Prostate gland (tissue), 2 donors: ENCODE measurements around the gene ORAI3. TPM values are rescaled to one million over a fixed set of nuclear protein-coding genes. Genes with fewer than 3 reads are reported as not detected.
"Not testable (repeated sequence)": the region's sequence is repeated elsewhere in the genome, so short reads cannot be mapped to it uniquely, and the experiment has no call there.

Source experiments
- DNase-seq: peaks from one replicate; pipeline ENCODE4 v3.0.0-alpha.2; 2019; ENCODE audit warnings: low spot score
- H3K27ac ChIP-seq, 2 donors: fragments of 200-600 bp; sonication (generic); 2 replicates each; pipeline ENCODE4 v1.5.1; 2017 to 2019
- H3K27me3 ChIP-seq: fragments of 200-600 bp; sonication (generic); replicated peaks from 2 replicates; pipeline ENCODE4 v1.5.1; 2019; ENCODE audit not compliant: insufficient read depth
- H3K36me3 ChIP-seq, 2 donors: fragments of 200-600 bp; sonication (generic); 1 replicate in 1 of 2; 2 replicates in 1 of 2; pipeline versions ENCODE4 v1.5.1 to v1.8.1; 2017 to 2019
- H3K4me1 ChIP-seq: fragments of 200-600 bp; sonication (generic); replicated peaks from 2 replicates; pipeline ENCODE4 v1.5.1; 2019
- H3K4me3 ChIP-seq, 2 donors: fragments of 200-600 bp; sonication (generic); 2 replicates each; pipeline ENCODE4 v1.5.1; 2017 to 2019
- H3K9me3 ChIP-seq: fragments of 200-600 bp; sonication (generic); 2 replicates; pipeline ENCODE4 v1.5.1; 2017
- POLR2A ChIP-seq: fragments of 450-650 bp; IDR thresholded peaks from one replicate; pipeline ENCODE4 v1.6.1; 2016; ENCODE audit warnings: antibody characterized with exemption, mild to moderate bottlenecking
- POLR2AphosphoS5 ChIP-seq: sonication (generic); formaldehyde crosslinking; IDR thresholded peaks from one replicate; pipeline ENCODE4 v1.6.1; 2017; ENCODE audit warnings: antibody characterized with exemption
- WGBS: methylation state at CpG from one replicate; pipeline ENCODE4 v1.1.5; 2018; 5-methylcytosine and 5-hydroxymethylcytosine counted together
- intact Hi-C: fragments of 100-400 bp; cut with DNase I; formaldehyde crosslinking; loops from one replicate; pipeline ENCODE4 v1.14.2; 2022
- total RNA-seq, 2 donors: library from RNA; depleted of rRNA; stranded (reverse); fragments of >200 nt; gene quantifications; one replicate each; pipeline ENCODE4 v1.1.0, GENCODE V29; 2016
- TF ChIP-seq, protein P1 (sequence below), 4 experiments: fragments of 200-600 bp in 2 of 4; fragments of 450-650 bp in 2 of 4; sonication (generic) in 2 of 4; IDR thresholded peaks; 1 replicate in 3 of 4; 2 replicates in 1 of 4; pipeline ENCODE4 v1.5.1; 2016 to 2019; ENCODE audit warnings: antibody characterized with exemption in 4 of 4, mild to moderate bottlenecking in 2 of 4, moderate library complexity in 2 of 4

ORAI3 gene
- total RNA-seq, 2 donors from 2014 or later, result 74.6 to 114 TPM

DNA sequence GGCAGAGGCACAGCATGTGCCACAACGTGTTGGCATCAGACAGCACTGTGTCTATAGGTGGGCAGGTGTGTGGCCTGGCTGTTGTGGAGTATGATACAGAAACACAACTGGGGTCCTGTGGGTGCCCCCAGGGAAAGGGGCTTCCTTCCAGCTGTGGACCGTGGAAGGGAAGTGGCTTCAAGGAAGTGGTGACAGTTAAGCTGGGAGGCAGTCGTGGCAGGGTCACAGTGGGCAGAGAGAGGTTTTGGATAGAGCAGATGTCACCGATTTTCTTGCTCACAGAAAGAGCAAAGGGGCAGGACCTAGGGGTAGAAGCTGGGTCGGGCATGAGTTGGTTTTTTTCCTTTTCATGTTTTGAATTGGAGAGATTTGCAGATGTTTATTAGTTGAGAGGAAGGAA is 11.2 kb upstream of the ORAI3 start:
- Histone ChIP-seq H3K27me3 (no peaks in the 10 kb centered on the region), H3K4me3 (no peak overlapping the region), H3K27ac (no peak overlapping the region), H3K36me3 (no peaks in the 10 kb centered on the region), H3K9me3 (no peaks in the 10 kb centered on the region), H3K4me1 (no peaks in the 10 kb centered on the region)
- TF ChIP-seq POLR2A (no peak), POLR2AphosphoS5 (no peak)
- TF ChIP-seq, protein P1, sequence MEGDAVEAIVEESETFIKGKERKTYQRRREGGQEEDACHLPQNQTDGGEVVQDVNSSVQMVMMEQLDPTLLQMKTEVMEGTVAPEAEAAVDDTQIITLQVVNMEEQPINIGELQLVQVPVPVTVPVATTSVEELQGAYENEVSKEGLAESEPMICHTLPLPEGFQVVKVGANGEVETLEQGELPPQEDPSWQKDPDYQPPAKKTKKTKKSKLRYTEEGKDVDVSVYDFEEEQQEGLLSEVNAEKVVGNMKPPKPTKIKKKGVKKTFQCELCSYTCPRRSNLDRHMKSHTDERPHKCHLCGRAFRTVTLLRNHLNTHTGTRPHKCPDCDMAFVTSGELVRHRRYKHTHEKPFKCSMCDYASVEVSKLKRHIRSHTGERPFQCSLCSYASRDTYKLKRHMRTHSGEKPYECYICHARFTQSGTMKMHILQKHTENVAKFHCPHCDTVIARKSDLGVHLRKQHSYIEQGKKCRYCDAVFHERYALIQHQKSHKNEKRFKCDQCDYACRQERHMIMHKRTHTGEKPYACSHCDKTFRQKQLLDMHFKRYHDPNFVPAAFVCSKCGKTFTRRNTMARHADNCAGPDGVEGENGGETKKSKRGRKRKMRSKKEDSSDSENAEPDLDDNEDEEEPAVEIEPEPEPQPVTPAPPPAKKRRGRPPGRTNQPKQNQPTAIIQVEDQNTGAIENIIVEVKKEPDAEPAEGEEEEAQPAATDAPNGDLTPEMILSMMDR (IDR thresholded peaks at IDR 0.05), result no peak
- intact Hi-C loops, result no loop called here
- WGBS, result 67% methylated on average over 5 of the region's 5 CpGs
- no peak for DNase-seq

DNA sequence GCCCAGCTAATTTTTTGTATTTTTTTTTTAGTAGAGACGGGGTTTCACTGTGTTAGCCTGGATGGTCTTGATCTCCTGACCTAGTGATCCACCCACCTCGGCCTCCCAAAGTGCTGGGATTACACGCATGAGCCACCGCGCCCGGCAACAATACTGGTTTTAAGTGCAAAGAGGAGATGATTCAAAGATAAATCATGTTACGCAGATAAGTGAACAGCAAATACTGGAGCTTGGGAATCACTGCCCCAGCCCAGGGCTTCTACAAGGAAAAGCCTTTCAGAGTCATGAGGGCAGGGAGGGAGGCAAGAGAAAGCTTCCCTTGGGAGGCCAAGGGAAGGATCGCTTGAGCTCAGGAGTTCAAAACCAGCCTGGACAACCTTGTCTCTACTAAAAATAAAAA is 9.3 kb upstream of the ORAI3 start:
- H3K27ac ChIP-seq, H3K4me3 ChIP-seq, H3K4me1 ChIP-seq, DNase-seq, H3K9me3 ChIP-seq, H3K36me3 ChIP-seq, intact Hi-C loops, H3K27me3 ChIP-seq: not testable (repeated sequence)
- 91% methylated on average over 8 of the region's 8 CpGs for WGBS

DNA sequence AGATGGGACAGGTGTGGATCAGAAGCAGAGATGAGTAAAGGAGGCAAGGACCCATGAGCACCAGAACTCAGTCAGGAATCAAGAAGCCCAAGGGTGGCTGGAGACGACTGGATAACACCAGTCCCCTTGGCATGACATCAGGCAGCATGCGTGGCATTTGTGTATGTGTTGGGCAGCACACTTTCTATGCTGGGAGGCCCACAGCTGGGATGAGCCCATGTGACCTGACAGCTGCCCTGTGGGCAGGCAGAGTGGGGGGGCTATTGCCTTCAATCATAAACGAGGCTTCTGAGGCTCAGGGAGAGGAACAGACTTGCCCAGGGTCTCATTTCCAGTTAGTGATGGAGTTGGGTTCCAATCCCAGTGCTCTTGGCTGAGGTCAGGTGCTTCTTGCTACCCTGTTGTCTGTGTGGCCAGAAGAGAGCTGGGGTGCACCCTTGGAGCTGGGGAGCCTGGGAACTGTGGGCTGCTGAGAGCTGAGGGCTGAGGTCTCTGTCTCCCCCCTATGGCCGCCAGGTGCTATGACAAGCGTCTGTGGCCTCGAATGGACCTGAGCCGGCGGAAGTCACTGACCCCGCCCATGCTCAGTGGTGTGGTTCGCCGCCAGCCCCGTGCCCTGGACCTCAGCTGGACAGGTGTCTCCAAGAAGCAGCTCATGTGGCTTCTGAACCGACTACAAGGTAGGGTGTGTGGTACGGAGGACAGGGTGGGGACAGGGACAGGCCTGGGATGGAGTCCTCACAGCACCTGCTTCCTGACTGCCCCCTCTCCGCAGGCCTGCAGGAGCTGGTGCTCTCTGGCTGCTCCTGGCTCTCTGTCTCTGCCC is 7.1 kb upstream of the ORAI3 start:
- no peaks in the 10 kb centered on the region for H3K4me1 ChIP-seq
- WGBS, result 21% methylated on average over 15 of the region's 15 CpGs
- H3K4me3 ChIP-seq, result no peak overlapping the region
- no peak for TF ChIP-seq POLR2A
- TF ChIP-seq, protein P1 (IDR thresholded peaks at IDR 0.05), result peak; percentile 33 to 85 (median 68)
- TF ChIP-seq POLR2AphosphoS5, result peak; percentile 7
- no peak overlapping the region for H3K27ac ChIP-seq
- no peaks in the 10 kb centered on the region for H3K27me3 ChIP-seq
- DNase-seq, result peak; percentile 61
- H3K9me3 ChIP-seq, result no peaks in the 10 kb centered on the region
- H3K36me3 ChIP-seq, result no peaks in the 10 kb centered on the region
- intact Hi-C loops, result no loop called here

DNA sequence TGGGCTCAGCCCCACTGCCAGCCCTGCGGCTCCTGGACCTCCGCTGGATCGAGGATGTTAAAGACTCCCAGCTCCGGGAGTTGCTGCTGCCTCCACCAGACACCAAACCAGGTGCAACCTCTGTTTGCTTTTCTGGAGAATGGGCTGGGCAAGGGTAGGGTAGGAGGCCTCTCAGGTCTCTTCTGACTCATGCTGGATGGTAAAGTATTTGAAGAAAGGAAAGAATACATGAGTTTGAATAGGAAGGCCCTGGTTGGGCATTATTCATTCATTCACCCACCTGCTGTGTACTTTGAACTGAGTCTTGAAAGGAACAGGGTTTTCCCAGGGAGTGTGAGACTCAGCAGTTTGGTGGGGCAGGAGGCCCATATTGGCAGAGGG is 6.5 kb upstream of the ORAI3 start:
- no peak for DNase-seq
- H3K4me3 ChIP-seq, result no peak overlapping the region
- intact Hi-C loops, result no loop called here
- no peaks in the 10 kb centered on the region for H3K9me3 ChIP-seq
- 75% methylated on average over 4 of the region's 4 CpGs for WGBS
- H3K27me3 ChIP-seq, result no peaks in the 10 kb centered on the region
- no peak for TF ChIP-seq POLR2AphosphoS5
- TF ChIP-seq, protein P1 (IDR thresholded peaks at IDR 0.05), result no peak
- no peak for TF ChIP-seq POLR2A
- no peaks in the 10 kb centered on the region for H3K4me1 ChIP-seq
- no peak overlapping the region for H3K27ac ChIP-seq
- H3K36me3 ChIP-seq, result no peaks in the 10 kb centered on the region

DNA sequence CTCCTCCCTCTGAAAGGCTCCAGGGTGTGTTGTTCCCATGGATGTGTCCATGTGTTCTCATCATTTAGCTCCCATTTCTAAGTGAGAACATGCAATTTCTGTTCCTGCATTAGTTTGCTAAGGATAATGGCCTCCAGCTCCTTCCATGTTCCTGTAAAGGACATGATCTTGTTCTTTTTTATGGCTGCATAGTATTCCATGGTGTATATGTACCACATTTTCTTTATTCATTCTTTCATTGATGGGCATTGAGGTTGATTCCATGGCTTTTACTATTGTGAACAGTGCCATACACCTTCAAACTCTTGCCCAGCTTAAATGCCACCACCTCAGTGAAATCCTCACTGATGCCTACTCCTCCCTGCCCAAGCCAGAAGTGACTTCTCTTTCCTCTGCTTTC is 4.5 kb upstream of the ORAI3 start:
- Histone ChIP-seq H3K27me3 (no peaks in the 10 kb centered on the region), H3K4me3 (no peak overlapping the region), H3K9me3 (no peaks in the 10 kb centered on the region), H3K36me3 (no peaks in the 10 kb centered on the region), H3K4me1 (no peaks in the 10 kb centered on the region), H3K27ac (no peak overlapping the region)
- no peak for DNase-seq
- no peak for TF ChIP-seq POLR2AphosphoS5
- TF ChIP-seq, protein P1 (IDR thresholded peaks at IDR 0.05), result no peak
- no peak for TF ChIP-seq POLR2A
- intact Hi-C loops, result no loop called here
